ENCODE measurements around the gene SGMS1. TPM values are rescaled to one million over a fixed set of nuclear protein-coding genes. Genes with fewer than 3 reads are reported as not detected.

SGMS1 gene
- total RNA-seq, 4 donors from 2014 or later, result 107 to 234 (median 134) TPM

DNA sequence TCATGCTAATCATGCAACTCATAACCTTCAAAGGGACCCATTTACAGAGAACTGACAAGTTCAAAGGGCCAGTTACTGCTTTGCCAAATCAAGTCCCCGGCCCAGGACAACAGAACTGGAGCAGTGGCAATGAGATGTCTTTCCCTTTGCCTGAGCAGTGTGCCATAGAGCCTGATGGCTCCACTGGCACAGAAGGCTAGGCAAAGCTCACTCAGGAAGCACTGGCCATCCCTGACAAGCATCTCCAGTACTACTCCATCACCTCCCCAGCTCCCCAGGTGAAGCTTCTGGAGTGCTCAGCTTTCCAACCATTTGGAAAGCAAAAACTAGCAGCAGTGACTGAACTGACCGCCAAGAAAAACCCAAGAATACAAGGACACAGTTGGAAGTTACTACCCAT is 108.3 kb downstream of the SGMS1 start:
- peaks cover 0 to 56% (median 19%) of the 10 kb centered on the region in 4 donors for H3K4me1 ChIP-seq
- no peak overlapping the region for H3K27ac ChIP-seq
- no peak for DNase-seq (ENCODE audit: low spot score in 2 of 2)
- no peaks in the 10 kb centered on the region for H3K27me3 ChIP-seq
- H3K4me3 ChIP-seq, result no peak overlapping the region
- H3K36me3 ChIP-seq, result no peaks in the 10 kb centered on the region
- WGBS, 2 donors, result 88 to 98% methylated on average over 2 of the region's 2 CpGs
- TF ChIP-seq, protein P1, sequence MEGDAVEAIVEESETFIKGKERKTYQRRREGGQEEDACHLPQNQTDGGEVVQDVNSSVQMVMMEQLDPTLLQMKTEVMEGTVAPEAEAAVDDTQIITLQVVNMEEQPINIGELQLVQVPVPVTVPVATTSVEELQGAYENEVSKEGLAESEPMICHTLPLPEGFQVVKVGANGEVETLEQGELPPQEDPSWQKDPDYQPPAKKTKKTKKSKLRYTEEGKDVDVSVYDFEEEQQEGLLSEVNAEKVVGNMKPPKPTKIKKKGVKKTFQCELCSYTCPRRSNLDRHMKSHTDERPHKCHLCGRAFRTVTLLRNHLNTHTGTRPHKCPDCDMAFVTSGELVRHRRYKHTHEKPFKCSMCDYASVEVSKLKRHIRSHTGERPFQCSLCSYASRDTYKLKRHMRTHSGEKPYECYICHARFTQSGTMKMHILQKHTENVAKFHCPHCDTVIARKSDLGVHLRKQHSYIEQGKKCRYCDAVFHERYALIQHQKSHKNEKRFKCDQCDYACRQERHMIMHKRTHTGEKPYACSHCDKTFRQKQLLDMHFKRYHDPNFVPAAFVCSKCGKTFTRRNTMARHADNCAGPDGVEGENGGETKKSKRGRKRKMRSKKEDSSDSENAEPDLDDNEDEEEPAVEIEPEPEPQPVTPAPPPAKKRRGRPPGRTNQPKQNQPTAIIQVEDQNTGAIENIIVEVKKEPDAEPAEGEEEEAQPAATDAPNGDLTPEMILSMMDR (IDR thresholded peaks at IDR 0.05), result no peak
- no peak for TF ChIP-seq EP300 (IDR thresholded peaks at IDR 0.05)
- TF ChIP-seq POLR2A (IDR thresholded peaks at IDR 0.05), result no peak
- H3K9me3 ChIP-seq, result no peaks in the 10 kb centered on the region

DNA sequence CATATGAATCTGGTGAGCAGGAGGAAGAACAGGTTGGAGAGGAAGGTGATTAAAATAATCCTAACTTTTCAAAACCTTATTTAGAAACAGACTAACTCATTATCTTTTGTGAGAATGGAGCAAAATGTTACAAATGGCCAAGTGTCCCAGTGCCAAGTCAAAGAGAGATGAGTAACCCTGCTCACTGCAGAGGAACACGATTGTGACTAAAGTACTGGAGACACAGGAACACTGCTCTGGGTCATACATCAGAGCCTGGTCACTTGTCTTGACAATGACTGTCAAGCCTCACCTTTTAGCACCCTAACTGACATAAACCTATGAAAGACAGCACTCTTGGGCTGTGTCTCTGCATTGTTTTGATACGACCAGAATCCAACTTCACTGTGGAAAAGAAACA is 108.8 kb downstream of the SGMS1 start:
- DNase-seq (ENCODE audit: low spot score in 2 of 2), result no peak
- no peak overlapping the region for H3K4me3 ChIP-seq
- no peaks in the 10 kb centered on the region for H3K36me3 ChIP-seq
- H3K9me3 ChIP-seq, result no peaks in the 10 kb centered on the region
- H3K27ac ChIP-seq, result no peak overlapping the region
- 61 to 62% methylated on average over 2 of the region's 2 CpGs for WGBS, 2 donors
- H3K4me1 ChIP-seq, result peaks cover 0 to 56% (median 20%) of the 10 kb centered on the region in 4 donors
- no peaks in the 10 kb centered on the region for H3K27me3 ChIP-seq
- TF ChIP-seq, protein P1 (IDR thresholded peaks at IDR 0.05), result no peak
- no peak for TF ChIP-seq EP300 (IDR thresholded peaks at IDR 0.05)
- no peak for TF ChIP-seq POLR2A (IDR thresholded peaks at IDR 0.05)

DNA sequence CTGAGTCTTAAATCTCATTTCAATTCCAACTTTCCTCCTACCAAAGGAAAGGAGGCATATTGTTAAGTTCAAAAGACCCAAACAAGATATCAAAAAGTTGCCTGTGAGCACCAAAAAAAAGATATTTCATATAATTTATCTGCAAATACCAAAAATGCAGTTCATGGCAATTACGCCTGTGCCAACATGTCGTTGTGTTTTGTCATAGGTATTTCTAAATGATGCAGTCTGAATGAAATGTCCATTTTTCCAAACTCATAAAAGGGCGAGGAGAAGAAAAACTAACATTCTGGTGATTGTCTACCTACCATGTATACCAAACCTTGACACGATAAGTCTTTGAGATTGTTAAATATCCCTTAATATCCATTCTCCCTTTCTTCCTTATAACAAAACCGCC is 109.8 kb downstream of the SGMS1 start:
- TF ChIP-seq POLR2A (IDR thresholded peaks at IDR 0.05) (no peak), EP300 (IDR thresholded peaks at IDR 0.05) (no peak)
- TF ChIP-seq, protein P1 (IDR thresholded peaks at IDR 0.05), result no peak
- H3K27me3 ChIP-seq, result no peaks in the 10 kb centered on the region
- no peaks in the 10 kb centered on the region for H3K9me3 ChIP-seq
- H3K4me3 ChIP-seq, result no peak overlapping the region
- no peaks in the 10 kb centered on the region for H3K36me3 ChIP-seq
- 79 to 91% methylated on average over 5 of the region's 5 CpGs for WGBS, 2 donors
- DNase-seq (ENCODE audit: low spot score in 2 of 2), result no peak
- peaks cover 0 to 65% (median 25%) of the 10 kb centered on the region in 4 donors for H3K4me1 ChIP-seq
- no peak overlapping the region for H3K27ac ChIP-seq

DNA sequence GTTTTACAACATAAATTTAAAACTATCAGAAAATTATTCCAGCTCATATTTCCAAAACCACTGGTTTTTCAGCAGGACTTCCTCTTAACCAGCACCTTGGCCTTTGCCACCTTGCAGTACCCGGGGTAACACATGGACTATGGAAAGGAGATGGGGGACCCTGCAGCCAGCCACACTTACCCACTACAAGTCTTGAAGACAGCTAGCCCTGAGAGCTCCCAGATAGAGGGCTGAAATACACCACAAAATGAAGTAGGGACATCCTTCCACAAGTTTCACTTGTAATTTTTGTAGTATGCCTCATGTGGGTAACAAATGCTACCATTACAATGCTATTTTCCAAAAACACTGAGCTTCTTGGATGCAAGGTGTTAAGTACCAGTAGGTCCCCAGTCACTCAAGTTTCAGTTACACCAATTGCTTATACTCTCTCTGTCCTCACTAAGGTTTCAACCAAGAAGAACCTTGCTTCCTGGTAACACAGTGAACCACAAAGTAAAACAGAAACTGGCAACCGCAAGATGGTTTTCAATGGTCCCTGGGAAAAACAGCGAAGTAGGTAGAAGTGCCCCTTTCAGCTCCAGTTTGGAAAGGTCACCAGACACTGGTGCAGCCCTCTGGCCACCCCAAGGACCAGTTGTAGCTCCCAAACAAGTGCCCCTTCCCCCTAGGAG is 110.9 kb downstream of the SGMS1 start:
- H3K27ac ChIP-seq, result peak overlapping the region in 2 of 4 donors; percentile 85 to 93
- no peaks in the 10 kb centered on the region for H3K9me3 ChIP-seq
- no peak overlapping the region for H3K4me3 ChIP-seq
- H3K27me3 ChIP-seq, result no peaks in the 10 kb centered on the region
- no peak for DNase-seq (ENCODE audit: low spot score in 2 of 2)
- 91 to 94% methylated on average over 3 of the region's 3 CpGs for WGBS, 2 donors
- no peaks in the 10 kb centered on the region for H3K36me3 ChIP-seq
- TF ChIP-seq, protein P1 (IDR thresholded peaks at IDR 0.05), result no peak
- TF ChIP-seq POLR2A (IDR thresholded peaks at IDR 0.05), result no peak
- no peak for TF ChIP-seq EP300 (IDR thresholded peaks at IDR 0.05)
- H3K4me1 ChIP-seq, result peaks cover 0 to 71% (median 36%) of the 10 kb centered on the region in 4 donors

DNA sequence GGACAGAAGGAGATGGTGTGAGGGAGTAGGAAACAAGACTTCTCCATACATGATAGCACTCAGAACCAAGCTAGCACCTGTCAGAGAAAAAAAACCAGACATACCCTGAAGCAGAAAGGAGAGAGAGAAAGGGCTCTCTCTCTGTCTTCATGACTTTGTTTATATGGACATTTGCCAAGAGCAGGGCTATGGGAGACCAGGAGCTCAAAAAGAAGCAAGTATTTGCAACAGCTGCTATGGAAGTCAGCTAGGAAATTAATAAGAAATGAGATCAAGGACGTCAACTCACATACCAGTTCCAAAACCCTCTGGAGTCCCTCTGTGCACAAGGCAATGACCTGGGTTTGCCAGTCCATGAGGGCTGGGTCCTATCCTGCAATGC is 111.6 kb downstream of the SGMS1 start:
- TF ChIP-seq EP300 (IDR thresholded peaks at IDR 0.05) (no peak), POLR2A (IDR thresholded peaks at IDR 0.05) (no peak)
- TF ChIP-seq, protein P1 (IDR thresholded peaks at IDR 0.05), result no peak
- H3K4me1 ChIP-seq, result peaks cover 0 to 71% (median 42%) of the 10 kb centered on the region in 4 donors
- H3K4me3 ChIP-seq, result no peak overlapping the region

More for the DNA sequence above, 111.6 kb downstream of the SGMS1 start:
- DNase-seq (ENCODE audit: low spot score in 2 of 2), result no peak
- Histone ChIP-seq H3K36me3 (no peaks in the 10 kb centered on the region), H3K27ac (peak overlapping the region in 3 of 4 donors; percentile 16 to 93 (median 85)), H3K9me3 (no peaks in the 10 kb centered on the region), H3K27me3 (no peaks in the 10 kb centered on the region)
- 54 to 65% methylated on average over 1 of the region's 1 CpG for WGBS, 2 donors
